Liver (tissue), 9 donors: ENCODE results near the gene EPB42. TPM values are rescaled to one million over a fixed set of nuclear protein-coding genes. Genes with fewer than 3 reads are reported as not detected.

Experiments
- DNase-seq: peaks from one replicate; pipeline ENCODE4 v3.0.0-alpha.2; 2017; ENCODE audit warnings: low spot score
- H3K27ac ChIP-seq, 2 donors: one replicate each; pipeline ENCODE4 v1.7.0; 2013; ENCODE audit warnings: inconsistent platforms in 2 of 2, low read length in 2 of 2, control low read depth in 1 of 2, low read depth in 1 of 2, mild to moderate bottlenecking in 1 of 2
- H3K27me3 ChIP-seq, 4 donors: one replicate each; pipeline versions ENCODE4 v1.6.1 to v1.7.0; 2013; ENCODE audit warnings: low read length in 3 of 4, inconsistent platforms in 1 of 4, mild to moderate bottlenecking in 1 of 4, moderate library complexity in 1 of 4; ENCODE audit not compliant: control insufficient read depth in 4 of 4, insufficient read depth in 4 of 4
- H3K36me3 ChIP-seq, 4 donors: one replicate each; pipeline versions ENCODE4 v1.6.1 to v1.7.0; 2013; ENCODE audit warnings: low read length in 3 of 4, mild to moderate bottlenecking in 3 of 4, low read depth in 1 of 4, moderate library complexity in 1 of 4; ENCODE audit not compliant: control insufficient read depth in 4 of 4, insufficient read depth in 3 of 4
- H3K4me1 ChIP-seq, 4 donors: one replicate each; pipeline versions ENCODE4 v1.6.1 to v1.7.0; 2013; ENCODE audit warnings: low read length in 3 of 4, mild to moderate bottlenecking in 3 of 4, moderate library complexity in 1 of 4; ENCODE audit not compliant: control insufficient read depth in 4 of 4, insufficient read depth in 4 of 4
- H3K4me3 ChIP-seq, 3 donors: one replicate each; pipeline versions ENCODE4 v1.6.1 to v1.7.0; 2013; ENCODE audit warnings: low read length in 3 of 3, control low read depth in 1 of 3, low read depth in 1 of 3, mild to moderate bottlenecking in 1 of 3
- H3K9ac ChIP-seq, 2 donors: one replicate each; pipeline ENCODE4 v1.7.0; 2013; ENCODE audit warnings: low read length in 2 of 2, mild to moderate bottlenecking in 2 of 2, moderate library complexity in 2 of 2, control low read depth in 1 of 2, low read depth in 1 of 2
- H3K9me3 ChIP-seq, 4 donors: one replicate each; pipeline versions ENCODE4 v1.6.1 to v1.7.0; 2013; ENCODE audit warnings: low read length in 3 of 4; ENCODE audit not compliant: control insufficient read depth in 4 of 4
- EGR1 ChIP-seq, 2 donors: IDR thresholded peaks; 2 replicates each; pipeline ENCODE4 v1.6.1; 2016 to 2018; ENCODE audit warnings: antibody characterized with exemption in 2 of 2, low read depth in 2 of 2
- FOXA2 ChIP-seq: IDR thresholded peaks from 2 replicates; pipeline ENCODE4 v1.6.1; 2016; ENCODE audit warnings: antibody characterized with exemption
- GABPA ChIP-seq, 2 donors: IDR thresholded peaks in 1 of 2; conservative IDR thresholded peaks in 1 of 2; 2 replicates each; pipeline ENCODE4 v1.6.1; 2016; ENCODE audit warnings: antibody characterized with exemption in 2 of 2, mild to moderate bottlenecking in 1 of 2, moderate library complexity in 1 of 2
- HNF4A ChIP-seq, 2 donors: conservative IDR thresholded peaks; 2 replicates each; pipeline ENCODE4 v1.6.1; 2016; ENCODE audit warnings: antibody characterized with exemption in 2 of 2, mild to moderate bottlenecking in 2 of 2
- HNF4G ChIP-seq: IDR thresholded peaks from 2 replicates; pipeline ENCODE4 v1.6.1; 2016; ENCODE audit warnings: antibody characterized with exemption
- JUND ChIP-seq, 2 donors: IDR thresholded peaks; 2 replicates each; pipeline ENCODE4 v1.6.1; 2016; ENCODE audit warnings: antibody characterized with exemption in 2 of 2
- RAD21 ChIP-seq, 2 donors: IDR thresholded peaks; 2 replicates each; pipeline ENCODE4 v1.6.1; 2016; ENCODE audit warnings: antibody characterized with exemption in 2 of 2, mild to moderate bottlenecking in 2 of 2
- SP1 ChIP-seq: IDR thresholded peaks from 2 replicates; pipeline ENCODE4 v1.6.1; 2018; ENCODE audit warnings: antibody characterized with exemption, mild to moderate bottlenecking
- TAF1 ChIP-seq: conservative IDR thresholded peaks from 2 replicates; pipeline ENCODE4 v1.6.1; 2016; ENCODE audit warnings: antibody characterized with exemption, mild to moderate bottlenecking
- WGBS: extraction: QIAGEN DNeasy Blood & Tissue Kit; methylation state at CpG from one replicate; pipeline ENCODE4 v1.1.7; 2013; 5-methylcytosine and 5-hydroxymethylcytosine counted together
- polyA plus RNA-seq, 2 donors: library from polyadenylated mRNA; stranded (reverse) in 1 of 2; unstranded in 1 of 2; fragments of 200-250 nt in 1 of 2; fragments of >200 nt in 1 of 2; fragmentation: Nextera tagmentation in 1 of 2; extraction: Ambion mirVana in 1 of 2; gene quantifications; one replicate each; pipeline versions ENCODE4 v1.2.1 to v1.2.3, GENCODE V29; 2013 to 2015
- total RNA-seq, 2 donors: library from RNA; depleted of rRNA; stranded (reverse); fragments of >200 nt; gene quantifications; one replicate each; pipeline ENCODE4 v1.2.3, GENCODE V29; 2014
- TF ChIP-seq, protein P1 (sequence below): IDR thresholded peaks from 2 replicates; pipeline ENCODE4 v1.6.1; 2016; ENCODE audit warnings: antibody characterized with exemption
- TF ChIP-seq, protein P2 (sequence below): IDR thresholded peaks from 2 replicates; pipeline ENCODE4 v1.6.1; 2016; ENCODE audit warnings: antibody characterized with exemption
- TF ChIP-seq, protein P3 (sequence below): IDR thresholded peaks from 2 replicates; pipeline ENCODE4 v1.6.1; 2016; ENCODE audit warnings: antibody characterized with exemption
- TF ChIP-seq, protein P4 (sequence below): fragments of 150-350 bp; IDR thresholded peaks from 2 replicates; pipeline ENCODE4 v1.5.1; 2017; ENCODE audit warnings: improper control_type of control experiment, low read depth, low read length; ENCODE audit not compliant: missing input control
- TF ChIP-seq, protein P5 (sequence below): IDR thresholded peaks from 2 replicates; pipeline ENCODE4 v1.6.1; 2016; ENCODE audit warnings: antibody characterized with exemption, mild to moderate bottlenecking
- donor health status: healthy.
- donor health status: healthy.
- donor health status: healthy.
- donor health status: healthy.
- donor health status: healthy.

EPB42 gene
- total and polyA plus RNA-seq, 4 donors: 0.02 to 247 TPM; not detected in 2

DNA sequence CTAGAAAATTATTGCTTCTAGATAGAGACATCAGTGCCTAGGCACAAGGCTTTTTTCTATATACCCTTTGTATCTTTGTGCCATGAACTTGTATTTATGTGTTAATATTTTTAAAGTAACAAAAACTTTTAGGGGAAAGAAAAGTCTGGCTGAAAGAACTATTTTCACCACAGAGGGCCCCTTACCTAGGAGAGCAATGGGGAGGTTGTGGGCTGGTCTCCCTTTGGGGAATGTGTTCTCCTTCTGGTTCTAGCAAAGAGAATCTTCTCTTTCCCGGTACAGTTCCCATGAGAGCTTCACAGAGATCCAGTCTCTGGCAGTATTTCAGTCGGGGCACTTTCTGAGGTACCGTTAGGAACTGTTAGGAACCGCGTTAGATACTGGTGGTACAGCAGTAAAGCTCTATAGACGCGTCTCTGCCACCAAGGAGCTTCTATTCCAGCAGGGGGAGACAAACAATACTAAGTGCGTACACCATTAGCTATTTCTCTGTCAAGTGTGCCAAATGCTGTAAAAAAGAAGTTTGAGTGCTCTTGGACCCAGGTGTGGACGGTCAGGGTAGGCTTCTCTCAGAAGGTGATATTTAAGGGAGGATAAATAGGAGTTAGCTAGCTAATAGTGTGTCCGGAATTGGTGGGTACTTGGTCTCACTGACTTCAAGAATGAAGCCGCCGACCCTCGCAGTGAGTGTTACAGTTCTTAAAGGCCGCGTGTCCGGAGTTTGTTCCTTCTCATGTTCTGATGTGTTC is 4.6 kb upstream of the EPB42 start:
- H3K4me1 ChIP-seq: peaks cover 0 to 5% (median 0%) of the 10 kb centered on the region in 4 donors
- H3K27ac ChIP-seq: no peak overlapping the region
- no peaks in the 10 kb centered on the region for H3K9me3 ChIP-seq
- H3K4me3 ChIP-seq: no peak overlapping the region
- H3K27me3 ChIP-seq: peaks cover 0 to 2% (median 0%) of the 10 kb centered on the region in 4 donors
- no peak overlapping the region for H3K9ac ChIP-seq
- 50% methylated on average over 16 of the region's 16 CpGs for WGBS
- TF ChIP-seq FOXA2: no peak
- no peak for TF ChIP-seq JUND (IDR thresholded peaks at IDR 0.05)
- TF ChIP-seq, protein P1, sequence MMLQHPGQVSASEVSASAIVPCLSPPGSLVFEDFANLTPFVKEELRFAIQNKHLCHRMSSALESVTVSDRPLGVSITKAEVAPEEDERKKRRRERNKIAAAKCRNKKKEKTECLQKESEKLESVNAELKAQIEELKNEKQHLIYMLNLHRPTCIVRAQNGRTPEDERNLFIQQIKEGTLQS: no peak
- TF ChIP-seq, protein P2, sequence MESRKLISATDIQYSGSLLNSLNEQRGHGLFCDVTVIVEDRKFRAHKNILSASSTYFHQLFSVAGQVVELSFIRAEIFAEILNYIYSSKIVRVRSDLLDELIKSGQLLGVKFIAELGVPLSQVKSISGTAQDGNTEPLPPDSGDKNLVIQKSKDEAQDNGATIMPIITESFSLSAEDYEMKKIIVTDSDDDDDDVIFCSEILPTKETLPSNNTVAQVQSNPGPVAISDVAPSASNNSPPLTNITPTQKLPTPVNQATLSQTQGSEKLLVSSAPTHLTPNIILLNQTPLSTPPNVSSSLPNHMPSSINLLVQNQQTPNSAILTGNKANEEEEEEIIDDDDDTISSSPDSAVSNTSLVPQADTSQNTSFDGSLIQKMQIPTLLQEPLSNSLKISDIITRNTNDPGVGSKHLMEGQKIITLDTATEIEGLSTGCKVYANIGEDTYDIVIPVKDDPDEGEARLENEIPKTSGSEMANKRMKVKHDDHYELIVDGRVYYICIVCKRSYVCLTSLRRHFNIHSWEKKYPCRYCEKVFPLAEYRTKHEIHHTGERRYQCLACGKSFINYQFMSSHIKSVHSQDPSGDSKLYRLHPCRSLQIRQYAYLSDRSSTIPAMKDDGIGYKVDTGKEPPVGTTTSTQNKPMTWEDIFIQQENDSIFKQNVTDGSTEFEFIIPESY: no peak
- TF ChIP-seq, protein P3, sequence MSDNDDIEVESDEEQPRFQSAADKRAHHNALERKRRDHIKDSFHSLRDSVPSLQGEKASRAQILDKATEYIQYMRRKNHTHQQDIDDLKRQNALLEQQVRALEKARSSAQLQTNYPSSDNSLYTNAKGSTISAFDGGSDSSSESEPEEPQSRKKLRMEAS: no peak
- no peak for TF ChIP-seq EGR1 (IDR thresholded peaks at IDR 0.05; ENCODE audit: low read depth in 2 of 2)
- TF ChIP-seq, protein P4, sequence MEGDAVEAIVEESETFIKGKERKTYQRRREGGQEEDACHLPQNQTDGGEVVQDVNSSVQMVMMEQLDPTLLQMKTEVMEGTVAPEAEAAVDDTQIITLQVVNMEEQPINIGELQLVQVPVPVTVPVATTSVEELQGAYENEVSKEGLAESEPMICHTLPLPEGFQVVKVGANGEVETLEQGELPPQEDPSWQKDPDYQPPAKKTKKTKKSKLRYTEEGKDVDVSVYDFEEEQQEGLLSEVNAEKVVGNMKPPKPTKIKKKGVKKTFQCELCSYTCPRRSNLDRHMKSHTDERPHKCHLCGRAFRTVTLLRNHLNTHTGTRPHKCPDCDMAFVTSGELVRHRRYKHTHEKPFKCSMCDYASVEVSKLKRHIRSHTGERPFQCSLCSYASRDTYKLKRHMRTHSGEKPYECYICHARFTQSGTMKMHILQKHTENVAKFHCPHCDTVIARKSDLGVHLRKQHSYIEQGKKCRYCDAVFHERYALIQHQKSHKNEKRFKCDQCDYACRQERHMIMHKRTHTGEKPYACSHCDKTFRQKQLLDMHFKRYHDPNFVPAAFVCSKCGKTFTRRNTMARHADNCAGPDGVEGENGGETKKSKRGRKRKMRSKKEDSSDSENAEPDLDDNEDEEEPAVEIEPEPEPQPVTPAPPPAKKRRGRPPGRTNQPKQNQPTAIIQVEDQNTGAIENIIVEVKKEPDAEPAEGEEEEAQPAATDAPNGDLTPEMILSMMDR: peak; percentile 60
- TF ChIP-seq GABPA (IDR thresholded peaks at IDR 0.05 in 1 of 2, conservative IDR thresholded peaks at IDR 0.05 in 1 of 2): no peak
- TF ChIP-seq, protein P5, sequence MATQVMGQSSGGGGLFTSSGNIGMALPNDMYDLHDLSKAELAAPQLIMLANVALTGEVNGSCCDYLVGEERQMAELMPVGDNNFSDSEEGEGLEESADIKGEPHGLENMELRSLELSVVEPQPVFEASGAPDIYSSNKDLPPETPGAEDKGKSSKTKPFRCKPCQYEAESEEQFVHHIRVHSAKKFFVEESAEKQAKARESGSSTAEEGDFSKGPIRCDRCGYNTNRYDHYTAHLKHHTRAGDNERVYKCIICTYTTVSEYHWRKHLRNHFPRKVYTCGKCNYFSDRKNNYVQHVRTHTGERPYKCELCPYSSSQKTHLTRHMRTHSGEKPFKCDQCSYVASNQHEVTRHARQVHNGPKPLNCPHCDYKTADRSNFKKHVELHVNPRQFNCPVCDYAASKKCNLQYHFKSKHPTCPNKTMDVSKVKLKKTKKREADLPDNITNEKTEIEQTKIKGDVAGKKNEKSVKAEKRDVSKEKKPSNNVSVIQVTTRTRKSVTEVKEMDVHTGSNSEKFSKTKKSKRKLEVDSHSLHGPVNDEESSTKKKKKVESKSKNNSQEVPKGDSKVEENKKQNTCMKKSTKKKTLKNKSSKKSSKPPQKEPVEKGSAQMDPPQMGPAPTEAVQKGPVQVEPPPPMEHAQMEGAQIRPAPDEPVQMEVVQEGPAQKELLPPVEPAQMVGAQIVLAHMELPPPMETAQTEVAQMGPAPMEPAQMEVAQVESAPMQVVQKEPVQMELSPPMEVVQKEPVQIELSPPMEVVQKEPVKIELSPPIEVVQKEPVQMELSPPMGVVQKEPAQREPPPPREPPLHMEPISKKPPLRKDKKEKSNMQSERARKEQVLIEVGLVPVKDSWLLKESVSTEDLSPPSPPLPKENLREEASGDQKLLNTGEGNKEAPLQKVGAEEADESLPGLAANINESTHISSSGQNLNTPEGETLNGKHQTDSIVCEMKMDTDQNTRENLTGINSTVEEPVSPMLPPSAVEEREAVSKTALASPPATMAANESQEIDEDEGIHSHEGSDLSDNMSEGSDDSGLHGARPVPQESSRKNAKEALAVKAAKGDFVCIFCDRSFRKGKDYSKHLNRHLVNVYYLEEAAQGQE: no peak
- TF ChIP-seq HNF4A (conservative IDR thresholded peaks at IDR 0.05): no peak
- no peak for TF ChIP-seq HNF4G
- peak; percentile 74 to 77 for TF ChIP-seq RAD21 (IDR thresholded peaks at IDR 0.05)
- no peak for TF ChIP-seq SP1
- DNase-seq: no peak
- no peaks in the 10 kb centered on the region for H3K36me3 ChIP-seq

DNA sequence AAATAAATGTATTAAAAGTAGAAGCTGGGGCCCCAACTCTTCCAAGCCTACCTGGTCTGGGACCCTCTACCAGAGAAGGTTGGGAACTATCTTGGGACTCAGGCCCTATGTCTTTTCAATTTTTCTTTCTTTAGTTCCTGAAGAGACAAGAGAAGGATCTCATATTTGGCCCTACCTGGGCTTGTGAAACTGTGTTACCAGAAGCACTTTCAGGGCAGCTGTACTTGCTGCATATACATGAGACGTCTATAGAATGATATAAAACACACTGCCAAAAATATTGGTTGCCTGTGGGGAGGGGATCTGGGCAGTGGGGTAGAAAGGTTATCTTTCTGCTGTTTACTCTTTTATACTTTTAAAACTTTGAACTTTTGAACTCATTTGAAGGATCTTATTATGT is 604 bp upstream of the EPB42 start:
- Histone ChIP-seq H3K9ac (no peak overlapping the region), H3K36me3 (no peaks in the 10 kb centered on the region), H3K27ac (no peak overlapping the region), H3K4me1 (peaks cover 0 to 5% (median 0%) of the 10 kb centered on the region in 4 donors), H3K27me3 (peaks cover 0 to 2% (median 0%) of the 10 kb centered on the region in 4 donors), H3K9me3 (no peaks in the 10 kb centered on the region), H3K4me3 (no peak overlapping the region)
- no peak for TF ChIP-seq SP1
- no peak for TF ChIP-seq TAF1
- no peak for DNase-seq
- WGBS: 49% methylated on average over 1 of the region's 1 CpG
